NK-92 (cell line): ENCODE data around the gene LRRC47.

ENCODE experiments used
- DNase-seq: peaks from one replicate; lab custom pipeline; 2025; ENCODE audit not compliant: unreplicated experiment; lab: John Stamatoyannopoulos, UW

The LRRC47 gene

GRCh38 chr1:3787349-3787715 is 9.0 kb downstream of the LRRC47 start:
- no peak for DNase-seq

- no peak for DNase-seq
Measured at GRCh38 chr1:3786468-3787348, 9.6 kb downstream of the LRRC47 start.

DNA sequence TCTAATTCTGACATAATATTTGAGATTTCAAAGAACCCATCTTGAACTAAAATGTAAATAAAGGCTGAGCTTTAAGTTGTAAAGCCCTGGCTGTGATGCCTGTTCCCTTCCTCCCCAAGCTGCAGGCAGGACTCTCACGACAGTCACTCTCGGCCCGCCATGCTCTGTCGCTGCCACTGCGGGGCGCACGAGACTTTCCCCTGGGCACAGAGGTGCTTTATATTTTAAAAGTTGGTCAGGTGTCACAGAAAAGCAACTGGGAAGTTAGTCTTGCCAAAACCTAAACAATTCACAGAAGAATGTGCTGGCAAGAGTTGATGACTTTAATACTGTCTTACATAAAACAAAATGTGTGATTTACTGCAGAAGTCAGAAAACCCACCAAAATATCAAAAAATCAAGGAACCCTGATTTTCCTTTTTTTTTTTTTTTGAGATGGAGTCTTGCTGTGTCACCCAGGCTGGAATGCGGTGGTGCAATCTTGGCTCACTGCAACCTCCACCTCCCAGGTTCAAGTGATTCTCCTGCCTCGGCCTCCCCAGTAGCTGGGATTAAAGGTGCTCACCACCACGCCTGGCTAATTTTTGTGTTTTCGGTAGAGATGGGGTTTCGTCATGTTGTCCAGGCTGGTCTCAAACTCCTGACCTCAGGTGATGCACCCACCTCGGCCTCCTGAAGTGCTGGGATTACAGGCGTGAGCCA is 10.7 kb downstream of the LRRC47 start:
- no peak for DNase-seq

- DNase-seq, result no peak
Measured at GRCh38 chr1:3785045-3785444, 11.3 kb downstream of the LRRC47 start.

GRCh38 chr1:3783651-3784474 is 12.4 kb downstream of the LRRC47 start:
- no peak for DNase-seq

DNA sequence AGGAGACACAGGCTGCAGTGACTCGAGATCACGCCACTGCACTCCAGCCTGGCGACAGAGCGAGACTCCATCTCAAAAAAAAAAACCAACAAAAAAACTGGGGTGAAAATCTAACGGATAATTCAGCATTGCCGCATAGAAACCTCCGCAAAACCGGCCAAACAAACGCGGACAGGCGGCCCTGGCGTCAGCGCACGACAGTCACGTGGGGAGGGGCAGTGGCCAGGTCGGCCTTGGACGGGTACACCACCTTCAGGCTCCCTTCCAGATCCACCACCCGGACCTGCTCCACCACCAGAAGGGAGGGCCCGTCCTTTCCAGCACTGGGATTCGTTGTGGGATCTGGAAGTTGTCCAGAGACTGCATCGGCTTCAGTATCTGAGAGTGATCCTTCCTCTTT is 15.4 kb downstream of the LRRC47 start:
- no peak for DNase-seq

DNA sequence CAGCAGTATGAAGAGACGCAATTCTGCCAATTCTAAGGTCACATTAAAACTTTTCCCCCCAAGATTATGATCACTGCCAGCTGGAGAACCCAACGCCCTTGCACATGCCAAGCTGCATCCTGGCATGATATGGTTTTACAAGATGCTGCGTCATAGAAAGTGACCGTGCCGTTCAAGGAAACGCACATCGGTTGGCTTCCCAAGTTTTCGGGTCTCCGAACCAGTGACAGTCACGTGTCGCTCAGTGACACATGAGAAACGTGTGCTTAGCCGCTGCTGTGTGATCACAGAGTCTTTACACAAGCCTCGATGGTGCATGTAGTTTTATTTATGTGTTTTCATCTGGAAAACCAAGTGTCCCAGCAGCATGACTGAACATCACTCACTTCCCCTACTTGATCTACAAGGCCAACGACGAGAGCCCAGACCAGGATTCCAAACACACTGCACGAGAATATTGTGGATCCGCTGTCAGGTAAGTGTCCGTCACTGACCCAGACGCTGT is 16.3 kb downstream of the LRRC47 start:
- DNase-seq, result no peak

GRCh38 chr1:3779265-3779911 is 16.9 kb downstream of the LRRC47 start:
- DNase-seq, result no peak

GRCh38 chr1:3778590-3779264 is 17.6 kb downstream of the LRRC47 start:
- DNase-seq, result no peak

DNA sequence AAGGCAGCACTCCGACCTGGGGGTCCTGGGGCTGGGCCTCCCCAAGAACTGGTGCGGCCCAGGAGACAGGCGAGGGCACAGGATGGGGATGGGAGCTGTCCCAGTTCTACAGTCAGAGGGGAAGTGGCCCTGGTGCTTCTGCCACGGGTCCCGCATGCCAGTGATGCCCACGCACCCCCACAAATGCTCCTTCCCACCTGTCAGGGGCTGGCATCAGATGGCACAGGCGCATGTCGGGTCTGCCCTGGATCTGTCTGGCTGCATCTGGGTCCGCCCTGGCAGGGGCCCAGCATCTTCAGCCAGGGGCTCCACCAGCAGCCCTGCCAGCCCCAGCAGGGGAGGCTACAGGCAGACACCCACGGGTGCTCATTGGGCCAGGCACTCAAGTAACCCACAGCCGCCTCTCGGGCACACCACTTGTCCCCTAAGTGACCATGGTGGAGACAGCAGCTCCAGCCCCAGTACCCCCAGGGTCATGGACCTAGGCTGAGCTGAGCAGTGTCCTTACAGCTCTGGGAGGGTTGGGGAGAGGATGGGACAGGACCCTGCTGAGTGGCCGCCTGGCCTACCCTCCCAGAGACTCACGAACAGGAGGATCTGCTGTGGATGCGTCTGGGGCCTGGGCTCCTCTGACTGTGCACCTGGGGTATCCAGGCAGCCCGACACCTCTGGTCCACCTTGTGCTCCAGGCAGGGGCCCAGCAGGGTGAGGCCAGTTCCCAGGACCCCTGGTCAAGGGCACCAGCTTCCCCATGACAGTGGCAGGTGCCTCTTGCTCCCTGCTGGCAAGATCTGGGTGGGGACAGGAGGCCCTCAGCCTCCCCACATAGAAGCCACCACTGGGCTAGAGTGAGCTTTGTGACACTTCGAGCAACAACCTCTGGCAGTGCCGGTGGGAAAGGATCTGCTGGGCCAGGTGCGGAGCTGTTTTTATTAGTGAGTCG is 18.4 kb downstream of the LRRC47 start:
- DNase-seq, result no peak

- DNase-seq, result no peak
Measured at GRCh38 chr1:3777078-3777547, 19.2 kb downstream of the LRRC47 start.

DNA sequence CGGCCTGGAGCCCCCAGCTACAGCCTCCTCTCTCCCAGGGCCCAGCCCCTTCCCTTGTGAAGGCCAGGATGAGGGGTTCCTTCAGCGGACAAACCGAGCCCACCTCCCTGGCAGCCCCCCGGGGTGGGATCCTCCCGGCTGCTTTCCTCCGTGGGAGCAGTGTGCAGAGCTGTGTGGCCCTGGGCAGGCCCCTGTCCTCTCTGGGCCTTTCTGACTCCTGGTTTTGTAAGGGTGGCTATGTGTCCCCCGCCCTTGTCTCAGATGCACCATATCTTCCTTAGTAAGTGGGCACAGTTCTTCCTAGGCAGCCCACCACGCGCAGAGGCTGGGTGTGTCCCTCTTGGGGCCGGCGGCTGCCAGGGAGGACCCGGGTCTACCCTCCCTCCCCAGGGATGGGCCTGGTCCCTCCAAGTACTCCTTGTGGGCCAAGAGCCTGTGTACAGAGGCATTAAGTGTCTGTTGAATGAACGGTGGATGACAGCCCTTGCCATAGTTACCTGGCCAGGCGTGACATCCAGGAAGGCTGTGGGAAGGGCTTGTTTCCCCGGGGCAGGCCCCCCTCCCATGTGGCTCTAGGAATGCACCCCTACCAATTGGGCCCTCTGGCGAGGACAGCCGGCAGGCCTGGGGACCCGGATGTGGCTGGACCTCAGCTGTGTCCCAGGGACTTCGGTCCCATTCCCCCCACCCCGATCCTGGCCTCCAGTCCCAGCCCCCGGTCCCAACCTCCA is 19.9 kb downstream of the LRRC47 start:
- no peak for DNase-seq

GRCh38 chr1:3775490-3776230 is 20.6 kb downstream of the LRRC47 start:
- no peak for DNase-seq

GRCh38 chr1:3774946-3775489 is 21.3 kb downstream of the LRRC47 start:
- DNase-seq, result no peak

GRCh38 chr1:3774276-3774945 is 21.9 kb downstream of the LRRC47 start:
- DNase-seq, result no peak

DNA sequence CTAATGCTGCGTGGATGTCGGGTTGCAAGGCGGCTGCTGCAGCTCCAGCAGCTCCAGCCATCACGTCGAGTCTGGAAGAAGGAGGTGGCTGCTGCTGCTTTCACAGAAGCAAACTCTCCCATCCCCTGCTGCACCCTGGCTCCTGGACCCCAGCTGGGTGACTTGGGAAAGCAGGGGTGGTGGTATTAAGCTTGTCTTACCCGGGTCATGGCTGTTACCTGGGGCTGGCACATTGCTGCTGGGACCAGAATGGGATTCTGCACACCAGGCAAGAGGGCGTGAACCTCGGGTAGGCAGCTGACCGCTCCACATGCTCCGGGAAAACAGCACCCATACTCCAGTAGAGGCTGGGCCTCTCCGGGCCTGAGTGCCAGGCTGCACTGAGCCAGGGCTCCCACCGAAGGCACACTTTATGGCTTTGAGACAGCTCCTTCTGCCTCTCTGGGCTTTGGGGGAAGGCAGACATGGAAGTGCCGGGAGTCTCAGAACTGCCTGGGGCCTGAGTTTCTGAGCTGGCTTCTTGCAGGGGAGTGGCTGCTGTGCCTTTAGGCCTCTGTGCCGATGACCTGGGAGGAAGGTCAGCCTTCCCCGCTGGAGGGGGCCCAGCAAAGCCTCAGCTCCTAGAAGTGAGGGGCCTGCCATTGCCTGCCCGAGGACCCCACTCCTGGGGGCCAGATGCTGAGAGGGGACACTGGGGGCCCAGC is 22.6 kb downstream of the LRRC47 start:
- DNase-seq, result no peak
